IMR-90 (cell line): ENCODE data around the gene TMSB10. TPM values are rescaled to one million over a fixed set of nuclear protein-coding genes. Genes with fewer than 3 reads are reported as not detected.

ENCODE experiments used
- ATAC-seq: fragments of 200-7000 bp; cut with Tn5 transposase; 2 replicates; pipeline ENCODE4 v1.9.1; 2020; ENCODE audit warnings: low read depth, mild to moderate bottlenecking, moderate library complexity
- BruUV-seq: library from RNA; stranded (reverse); fragments of 400-500 nt; replicated peaks from 2 replicates; lab custom pipeline; 2021; lab: Mats Ljungman, UMichigan
- CTCF ChIA-PET: fragments of 300-600 bp; formaldehyde crosslinking; extraction: SDS; loops from one replicate; lab custom pipeline; 2021; ENCODE audit warnings: antibody characterized with exemption; lab: Yijun Ruan, JAX
- POLR2A ChIA-PET: fragments of 300-600 bp; sonication (Branson Sonifier 250); formaldehyde crosslinking; loops from one replicate; lab custom pipeline; 2022; ENCODE audit warnings: antibody characterized with exemption; ENCODE audit not compliant: unreplicated experiment; lab: Charles Lee
- DNase-seq: peaks from one replicate; pipeline ENCODE4 v3.0.0; 2013
- H2AFZ ChIP-seq: replicated peaks from 2 replicates; pipeline ENCODE3; 2013; ENCODE audit warnings: low read length, mild to moderate bottlenecking; ENCODE audit not compliant: poor library complexity
- H2AK5ac ChIP-seq: 2 replicates; pipeline ENCODE4 v1.6.1; 2013; ENCODE audit warnings: low read depth, low read length, inconsistent platforms
- H2AK9ac ChIP-seq: replicated peaks from 2 replicates; pipeline ENCODE3; 2013; ENCODE audit warnings: mild to moderate bottlenecking, low read depth, low read length, moderate library complexity; ENCODE audit not compliant: poor library complexity
- H2BK120ac ChIP-seq: 2 replicates; pipeline ENCODE4 v1.6.1; 2013; ENCODE audit warnings: low read depth, low read length, inconsistent platforms
- H2BK15ac ChIP-seq: 3 replicates; pipeline ENCODE4 v1.6.1; 2013; ENCODE audit warnings: low read depth, low read length, inconsistent platforms
- H2BK20ac ChIP-seq: 2 replicates; pipeline ENCODE4 v1.6.1; 2013; ENCODE audit warnings: low read depth, mild to moderate bottlenecking, inconsistent platforms, low read length, moderate library complexity
- H2BK5ac ChIP-seq: 2 replicates; pipeline ENCODE4 v1.6.1; 2013; ENCODE audit warnings: mild to moderate bottlenecking, low read depth, low read length, inconsistent platforms; ENCODE audit not compliant: poor library complexity, severe bottlenecking
- H3K14ac ChIP-seq: replicated peaks from 2 replicates; pipeline ENCODE4 v1.6.1; 2013; ENCODE audit warnings: low read depth, low read length, inconsistent platforms
- H3K18ac ChIP-seq: 2 replicates; pipeline ENCODE4 v1.6.1; 2013; ENCODE audit warnings: low read depth, low read length, control low read depth
- H3K23ac ChIP-seq: 2 replicates; pipeline ENCODE4 v1.6.1; 2013; ENCODE audit warnings: low read depth, low read length, inconsistent platforms
- H3K27ac ChIP-seq: 2 replicates; pipeline ENCODE4 v1.5.1; 2013; ENCODE audit warnings: mild to moderate bottlenecking, control low read depth, low read length; ENCODE audit not compliant: insufficient read depth
- H3K27me3 ChIP-seq: 2 replicates; pipeline ENCODE4 v1.6.1; 2013; ENCODE audit warnings: low read length; ENCODE audit not compliant: control insufficient read depth, insufficient read depth
- H3K36me3 ChIP-seq: 2 replicates; pipeline ENCODE4 v1.6.1; 2013; ENCODE audit warnings: low read length, mixed read lengths; ENCODE audit not compliant: control insufficient read depth, insufficient read depth
- H3K4ac ChIP-seq: 2 replicates; pipeline ENCODE4 v1.6.1; 2013; ENCODE audit warnings: low read depth, low read length, inconsistent platforms
- H3K4me1 ChIP-seq: 2 replicates; pipeline ENCODE4 v1.6.1; 2013; ENCODE audit warnings: low read length, mixed read lengths; ENCODE audit not compliant: control insufficient read depth, insufficient read depth
- H3K4me2 ChIP-seq: 2 replicates; pipeline ENCODE4 v1.6.1; 2013; ENCODE audit warnings: low read depth, mild to moderate bottlenecking, control low read depth, low read length, moderate library complexity
- H3K4me3 ChIP-seq: 2 replicates; pipeline ENCODE4 v1.5.1; 2013; ENCODE audit warnings: low read depth, mild to moderate bottlenecking, control low read depth, low read length, moderate library complexity; ENCODE audit not compliant: insufficient read depth
- H3K56ac ChIP-seq: 2 replicates; pipeline ENCODE4 v1.6.1; 2013; ENCODE audit warnings: low read length, inconsistent platforms; ENCODE audit not compliant: insufficient read depth; ENCODE audit errors: extremely low read depth
- H3K79me1 ChIP-seq, 2 experiments: 2 replicates each; pipeline ENCODE4 v1.6.1; 2013; ENCODE audit warnings: low read length in 2 of 2, inconsistent platforms in 1 of 2, low read depth in 1 of 2
- H3K9ac ChIP-seq: 2 replicates; pipeline ENCODE4 v1.6.1; 2013; ENCODE audit warnings: low read depth, low read length, control low read depth
- H3K9me1 ChIP-seq: 2 replicates; pipeline ENCODE4 v1.6.1; 2013; ENCODE audit warnings: low read length, inconsistent platforms; ENCODE audit not compliant: insufficient read depth
- H3K9me3 ChIP-seq: 2 replicates; pipeline ENCODE4 v1.6.1; 2013; ENCODE audit warnings: low read length; ENCODE audit not compliant: control insufficient read depth, insufficient read depth
- H4K20me1 ChIP-seq: 2 replicates; pipeline ENCODE4 v1.6.1; 2013; ENCODE audit warnings: low read length, inconsistent platforms; ENCODE audit not compliant: insufficient read depth
- H4K5ac ChIP-seq: 2 replicates; pipeline ENCODE4 v1.6.1; 2013; ENCODE audit warnings: mild to moderate bottlenecking, low read depth, low read length, control low read depth
- H4K8ac ChIP-seq, 2 experiments: 2 replicates each; pipeline ENCODE4 v1.6.1; 2013; ENCODE audit warnings: low read depth in 2 of 2, low read length in 2 of 2, control low read depth in 1 of 2, inconsistent platforms in 1 of 2
- H4K91ac ChIP-seq: 2 replicates; pipeline ENCODE4 v1.6.1; 2013; ENCODE audit warnings: low read depth, low read length, inconsistent platforms; ENCODE audit not compliant: insufficient read depth
- BHLHE40 ChIP-seq: fragments of 150-350 bp; IDR thresholded peaks from 2 replicates; pipeline ENCODE4 v1.6.1; 2016; ENCODE audit warnings: mild to moderate bottlenecking, low read depth, low read length
- CEBPB ChIP-seq: IDR thresholded peaks from 2 replicates; pipeline ENCODE4 v1.6.1; 2012; ENCODE audit warnings: low read depth, low read length, improper control_type of control experiment
- CHD1 ChIP-seq: IDR thresholded peaks from 2 replicates; pipeline ENCODE4 v1.6.1; 2012; ENCODE audit warnings: low read depth, low read length, improper control_type of control experiment
- CTCF ChIP-seq: conservative IDR thresholded peaks from 2 replicates; pipeline ENCODE4 v1.5.1; 2012; ENCODE audit warnings: mild to moderate bottlenecking, low read depth, low read length, improper control_type of control experiment
- ELK1 ChIP-seq: fragments of 150-350 bp; IDR thresholded peaks from 2 replicates; pipeline ENCODE4 v1.6.1; 2016; ENCODE audit warnings: low read depth, mild to moderate bottlenecking, low read length, moderate library complexity, borderline replicate concordance
- FOS ChIP-seq: fragments of 150-350 bp; IDR thresholded peaks from 2 replicates; pipeline ENCODE4 v1.6.1; 2016; ENCODE audit warnings: low read depth, low read length
- MAFK ChIP-seq: IDR thresholded peaks from 2 replicates; pipeline ENCODE4 v1.6.1; 2012; ENCODE audit warnings: low read depth, low read length, improper control_type of control experiment
- MAZ ChIP-seq: IDR thresholded peaks from 2 replicates; pipeline ENCODE4 v1.6.1; 2012; ENCODE audit warnings: low read depth, mild to moderate bottlenecking, low read length, improper control_type of control experiment, moderate library complexity, borderline replicate concordance
- MXI1 ChIP-seq: IDR thresholded peaks from 2 replicates; pipeline ENCODE4 v1.6.1; 2012; ENCODE audit warnings: low read depth, mild to moderate bottlenecking, low read length, moderate library complexity, borderline replicate concordance
- NFE2L2 ChIP-seq: fragments of 150-350 bp; IDR thresholded peaks from 2 replicates; pipeline ENCODE4 v1.6.1; 2016; ENCODE audit warnings: low read depth, mild to moderate bottlenecking, low read length
- POLR2A ChIP-seq: IDR thresholded peaks from 2 replicates; pipeline ENCODE4 v1.6.1; 2012; ENCODE audit warnings: mild to moderate bottlenecking, low read depth, low read length
- RAD21 ChIP-seq: IDR thresholded peaks from 2 replicates; pipeline ENCODE4 v1.6.1; 2012; ENCODE audit warnings: low read length, improper control_type of control experiment
- RCOR1 ChIP-seq: IDR thresholded peaks from 2 replicates; pipeline ENCODE4 v1.6.1; 2012; ENCODE audit warnings: mild to moderate bottlenecking, low read length, improper control_type of control experiment; ENCODE audit not compliant: insufficient replicate concordance
- RFX5 ChIP-seq: IDR thresholded peaks from 2 replicates; pipeline ENCODE4 v1.8.0; 2012; ENCODE audit warnings: low read depth, mild to moderate bottlenecking, low read length, moderate library complexity
- SMC3 ChIP-seq: fragments of 150-350 bp; IDR thresholded peaks from 2 replicates; pipeline ENCODE4 v1.6.1; 2016; ENCODE audit warnings: low read depth, mild to moderate bottlenecking, antibody characterized with exemption, low read length, moderate library complexity
- USF2 ChIP-seq: fragments of 150-350 bp; IDR thresholded peaks from 2 replicates; pipeline ENCODE4 v1.6.1; 2017; ENCODE audit warnings: mild to moderate bottlenecking, antibody characterized with exemption, low read length, low read depth
- whole genome bisulfite sequencing, 2 experiments: methylation state at CpG; one replicate each; pipeline versions ENCODE4 v1.1.5 to v1.1.7; 2013; ENCODE audit warnings: missing lambda C conversion rate in 2 of 2; ENCODE audit not compliant: insufficient read length in 1 of 2; ENCODE audit errors: extremely low coverage in 2 of 2; 5-methylcytosine and 5-hydroxymethylcytosine counted together
- dilution Hi-C: fragments of 300-500 bp; cut with HindIII; formaldehyde crosslinking; loops from one replicate; pipeline ENCODE4 v1.14.3; 2018; ENCODE audit warnings: low sequenced_read_pairs; ENCODE audit not compliant: unreplicated experiment
- in situ Hi-C: fragments of 300-500 bp; cut with MboI; formaldehyde crosslinking; loops from 3 replicates; pipeline ENCODE4 v1.14.3; 2019; ENCODE audit warnings: low sequenced_read_pairs, inconsistent platforms, mixed read lengths
- intact Hi-C: fragments of 100-400 bp; cut with micrococcal nuclease; formaldehyde crosslinking; loops from 2 replicates; pipeline ENCODE4 v1.10.0; 2022
- polyA plus RNA-seq, 3 experiments: library from polyadenylated mRNA; depleted of rRNA; stranded (reverse); fragments of >200 nt; gene quantifications; 2 replicates each; pipeline ENCODE4 v1.2.3, GENCODE V29; 2012; ENCODE audit warnings: low replicate concordance in 1 of 3
- total RNA-seq: library from RNA; depleted of rRNA; stranded (reverse); fragments of >200 nt; gene quantifications from 2 replicates; pipeline ENCODE4 v1.2.3, GENCODE V29; 2012

The TMSB10 gene
- total and polyA plus RNA-seq, 2 of the 4 experiments (the other 2 are of a cell fraction): 3,620 to 5,527 TPM

GRCh38 chr2:84938194-84938879 lies 32.9 kb downstream of the TMSB10 start:
- 100% methylated on average over 1 of the region's 5 CpGs; no CpG with 5 or more reads in 1 of the 2 experiments for WGBS, 2 experiments
- H3K18ac ChIP-seq: no peak overlapping the region
- in situ Hi-C loops: no loop called here

More at GRCh38 chr2:84938194-84938879, 32.9 kb downstream of the TMSB10 start:
- TF ChIP-seq RCOR1 (no peak), CHD1 (no peak), USF2 (no peak), MAZ (no peak), NFE2L2 (no peak), RFX5 (no peak), MAFK (no peak), CEBPB (no peak), POLR2A (no peak), CTCF (no peak), MXI1 (no peak), ELK1 (no peak), SMC3 (no peak), FOS (no peak), RAD21 (no peak), BHLHE40 (no peak)
- Histone ChIP-seq H4K20me1 (no peaks in the 10 kb centered on the region), H3K4me1 (no peaks in the 10 kb centered on the region; the same call in 1 of the 2 replicates), H3K27me3 (no peaks in the 10 kb centered on the region), H3K9ac (no peak overlapping the region), H3K14ac (no peak overlapping the region), H2BK120ac (no peak overlapping the region), H3K4me3 (no peak overlapping the region), H3K23ac (no peak overlapping the region), H2AFZ (no peak overlapping the region), H2BK15ac (no peak overlapping the region), H3K56ac (no peak overlapping the region), H3K4me2 (no peak overlapping the region), H4K91ac (no peak overlapping the region), H4K5ac (no peak overlapping the region), H3K9me3 (no peaks in the 10 kb centered on the region), H2AK5ac (no peak overlapping the region), H3K79me1 (peaks cover 0 to 14% of the 10 kb centered on the region in 2 experiments; a peak in 1 of 4 replicates), H2AK9ac (no peak overlapping the region), H3K9me1 (peaks cover 5% of the 10 kb centered on the region), H3K4ac (no peak overlapping the region), H4K8ac (no peak overlapping the region), H2BK20ac (no peak overlapping the region), H3K27ac (no peak overlapping the region), H2BK5ac (no peak overlapping the region), H3K36me3 (no peaks in the 10 kb centered on the region)
- CTCF ChIA-PET: interaction anchor here (0.8 to 1.3 kb wide), 2 partner anchors 8 to 13 kb away, joined by 3 to 4 read pairs; no protein-coding TSS in a partner anchor
- POLR2A ChIA-PET: no interaction called here
- dilution Hi-C loops: no loop called here
- DNase-seq (no peak), ATAC-seq (no peak)
- no TSS peak for BruUV-seq
- intact Hi-C loops: no loop called here
